Muscle of arm (tissue), 12 donors: ENCODE data around the gene TBX1. TPM values are rescaled to one million over a fixed set of nuclear protein-coding genes. Genes with fewer than 3 reads are reported as not detected.
"Not testable (repeated sequence)": the region's sequence is repeated elsewhere in the genome, so short reads cannot be mapped to it uniquely, and the experiment has no call there.

ENCODE experiments used
- DNase-seq: peaks from one replicate; pipeline ENCODE4 v3.0.0-alpha.2; 2013
- polyA plus RNA-seq, 12 donors: library from polyadenylated mRNA; unstranded; fragments of 120-200 nt; gene quantifications; one replicate each; pipeline ENCODE4 v1.2.1, GENCODE V29; 2013; ENCODE audit not compliant: insufficient read length in 12 of 12

The TBX1 gene
- polyA plus RNA-seq, 12 donors, result 2.9 to 21.4 (median 12.8) TPM; not detected in 1

DNA sequence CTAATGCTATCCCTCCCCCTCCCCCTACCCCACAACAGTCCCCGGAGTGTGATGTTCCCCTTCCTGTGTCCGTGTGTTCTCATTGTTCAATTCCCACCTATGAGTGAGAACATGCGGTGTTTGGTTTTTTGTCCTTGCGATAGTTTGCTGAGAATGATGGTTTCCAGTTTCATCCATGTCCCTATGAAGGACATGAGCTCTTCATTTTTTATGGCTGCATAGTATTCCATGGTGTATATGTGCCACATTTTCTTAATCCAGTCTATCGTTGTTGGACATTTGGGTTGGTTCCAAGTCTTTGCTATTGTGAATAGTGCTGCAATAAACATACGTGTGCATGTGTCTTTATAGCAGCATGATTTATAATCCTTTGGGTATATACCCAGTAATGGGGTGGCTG is 16.6 kb downstream of the TBX1 start:
- not testable (repeated sequence) for DNase-seq

- no peak for DNase-seq
Observed at GRCh38 chr22:19779011-19779421, 18.4 kb downstream of the TBX1 start.

DNA sequence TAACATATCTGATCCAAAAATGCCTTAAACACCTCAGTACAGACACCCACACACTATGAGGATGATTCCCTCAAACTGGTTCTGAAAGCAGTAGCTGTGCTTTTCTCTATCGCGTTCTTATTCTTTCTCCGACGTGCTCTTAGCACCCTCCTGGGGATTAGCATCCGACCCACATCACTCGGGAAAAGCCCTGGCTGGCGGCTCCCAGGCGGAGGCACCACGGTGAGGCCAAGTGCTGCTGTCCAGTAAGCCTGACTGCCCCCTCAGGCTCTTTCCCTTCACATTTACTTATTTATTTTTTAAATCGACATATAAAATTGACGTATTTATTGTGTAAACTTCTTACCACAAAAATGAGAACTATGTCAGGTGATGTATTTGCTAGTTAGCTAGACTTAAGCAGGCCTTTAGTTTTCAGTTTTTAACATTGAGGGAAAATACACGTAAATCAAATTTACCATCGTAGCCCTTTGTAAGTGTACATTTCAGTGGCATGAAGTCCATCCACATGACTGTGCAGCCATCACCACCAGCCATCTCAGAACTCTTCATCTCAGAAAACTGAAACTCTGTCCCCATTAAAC is 19.2 kb downstream of the TBX1 start:
- DNase-seq, result no peak

DNA sequence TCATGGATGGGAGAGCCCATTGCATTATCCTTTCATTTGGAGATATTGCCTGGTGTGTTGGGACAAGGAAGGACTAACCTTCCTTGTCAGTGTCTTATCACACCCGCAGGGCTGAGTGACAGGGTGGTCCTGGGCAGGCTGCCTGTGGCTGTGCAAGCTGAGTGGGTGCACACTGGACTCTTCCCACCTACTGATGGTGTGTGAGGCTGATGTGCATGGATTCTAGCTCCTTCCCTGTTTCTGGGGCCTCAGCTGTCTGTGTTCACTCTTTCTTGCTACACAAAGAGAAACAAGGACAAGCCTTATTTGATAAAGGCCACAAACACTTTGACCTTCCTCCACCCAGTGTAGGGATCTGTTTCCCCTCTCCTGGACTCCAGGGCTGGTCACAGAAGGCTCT is 22.0 kb downstream of the TBX1 start:
- no peak for DNase-seq

- no peak for DNase-seq
Observed at GRCh38 chr22:19783586-19784383, 23.2 kb downstream of the TBX1 start.

GRCh38 chr22:19784384-19785175 is 24.0 kb downstream of the TBX1 start:
- DNase-seq, result no peak

DNA sequence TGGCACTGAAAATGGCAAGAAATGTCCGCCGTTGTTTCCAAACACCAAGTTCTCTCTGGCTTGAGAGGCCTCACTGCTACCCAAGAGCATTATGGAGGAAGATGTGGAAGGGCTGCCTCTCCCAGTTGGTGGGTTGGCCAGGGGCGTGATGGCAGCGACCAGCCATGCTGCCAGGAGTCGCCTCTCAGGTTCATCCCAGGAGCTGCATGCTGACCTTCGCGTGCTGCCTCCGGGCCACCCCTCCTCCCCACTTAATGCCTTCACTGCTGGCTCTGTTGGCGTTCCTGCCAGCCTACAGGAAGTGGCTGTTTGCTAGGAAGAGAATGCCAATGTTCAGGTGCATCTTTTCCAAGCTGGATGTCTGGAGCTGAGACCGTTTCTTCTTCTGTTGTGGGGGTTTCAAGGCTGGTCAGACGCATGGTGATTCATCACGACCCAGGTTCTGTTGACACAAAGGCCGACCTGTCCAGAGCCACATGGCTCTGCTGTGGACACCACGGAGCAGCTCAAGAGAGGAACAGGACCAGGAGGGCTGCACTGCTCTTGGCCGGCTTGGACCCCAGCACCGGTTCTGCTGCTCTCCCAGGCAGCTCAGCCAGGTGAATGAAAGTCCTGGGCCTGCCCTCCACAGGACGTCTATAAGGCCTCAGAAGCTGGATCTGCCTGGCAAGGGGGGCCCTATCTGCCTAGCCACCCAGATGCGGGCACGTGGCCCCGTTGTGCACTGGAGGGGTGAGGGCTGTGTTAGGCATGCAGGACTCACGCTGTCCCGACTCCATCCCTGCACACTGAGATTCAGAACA is 25.1 kb downstream of the TBX1 start:
- DNase-seq, result no peak

DNA sequence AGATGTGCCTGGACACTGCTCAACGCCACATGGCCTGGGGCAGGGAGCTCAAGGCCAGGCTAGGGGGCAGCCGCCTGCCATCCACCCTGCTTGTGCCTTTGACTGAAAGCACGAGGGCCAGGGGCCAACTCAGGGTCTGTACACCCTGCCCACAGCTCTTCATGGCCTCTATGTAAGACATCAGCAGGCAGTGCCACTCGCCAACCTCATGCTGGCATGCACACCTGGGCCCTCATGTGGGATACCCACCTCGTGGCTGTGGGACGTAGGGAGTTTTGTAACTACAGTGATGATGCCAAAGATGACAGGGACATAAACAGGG is 25.6 kb downstream of the TBX1 start:
- DNase-seq, result no peak

DNA sequence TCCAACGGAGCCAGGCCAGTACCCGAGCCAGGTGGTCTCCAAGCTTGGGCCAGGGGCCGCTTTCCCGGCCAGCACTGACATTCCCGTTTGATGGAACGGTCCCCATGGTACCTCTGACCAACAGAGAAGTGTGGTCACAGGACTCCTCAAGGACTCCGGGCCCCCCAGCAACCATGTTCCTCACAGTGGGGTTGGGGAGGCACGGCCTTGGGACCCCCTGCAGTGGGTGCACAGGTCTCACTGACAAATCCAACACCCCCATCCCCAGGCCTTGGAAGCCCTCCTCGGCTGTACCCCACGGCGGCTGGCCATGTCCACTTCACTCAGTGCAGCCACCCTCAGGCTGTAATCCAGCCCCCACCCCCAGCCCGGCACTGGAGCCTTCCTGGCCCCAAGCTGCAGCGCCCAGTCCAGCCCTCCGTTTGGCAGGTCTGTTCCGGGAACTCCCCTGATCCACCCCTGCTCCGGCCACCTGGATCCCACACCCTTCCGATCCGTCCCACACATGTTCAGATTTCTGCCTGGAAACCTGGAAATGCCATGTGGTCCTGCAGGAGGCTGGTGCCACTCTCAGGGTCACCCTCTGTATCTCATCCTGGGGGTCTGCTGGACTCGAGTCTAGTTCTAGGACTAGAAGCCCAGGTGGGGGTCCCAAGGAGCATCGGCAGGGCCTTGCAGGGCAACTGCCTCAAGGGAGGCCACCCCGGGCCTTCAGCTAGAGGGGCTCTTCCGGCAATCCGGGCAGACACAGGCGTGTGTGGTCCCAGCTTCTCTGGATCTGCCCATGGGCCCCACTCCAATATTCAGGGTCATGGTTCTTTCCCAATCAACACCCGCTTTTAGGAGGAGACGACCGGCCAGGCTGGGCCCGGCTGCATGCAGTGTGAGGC is 26.6 kb downstream of the TBX1 start:
- no peak for DNase-seq

DNA sequence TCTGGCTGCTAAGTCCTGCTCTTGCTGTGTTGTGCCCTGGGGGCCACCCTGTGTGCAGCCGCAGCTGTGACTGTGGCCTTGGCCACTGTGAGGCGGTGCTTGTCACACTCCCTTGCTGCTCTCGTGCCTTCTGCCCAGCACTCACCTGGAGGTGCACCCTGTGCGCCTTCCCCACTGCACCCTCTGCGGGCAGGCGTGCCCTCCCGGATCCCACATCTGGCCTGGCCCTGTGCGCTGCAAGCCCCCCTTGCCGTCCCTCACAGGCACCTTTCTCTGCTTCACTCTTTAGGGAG is 27.2 kb downstream of the TBX1 start:
- no peak for DNase-seq

- DNase-seq, result no peak
Observed at GRCh38 chr22:19788661-19789225, 28.2 kb downstream of the TBX1 start.

DNA sequence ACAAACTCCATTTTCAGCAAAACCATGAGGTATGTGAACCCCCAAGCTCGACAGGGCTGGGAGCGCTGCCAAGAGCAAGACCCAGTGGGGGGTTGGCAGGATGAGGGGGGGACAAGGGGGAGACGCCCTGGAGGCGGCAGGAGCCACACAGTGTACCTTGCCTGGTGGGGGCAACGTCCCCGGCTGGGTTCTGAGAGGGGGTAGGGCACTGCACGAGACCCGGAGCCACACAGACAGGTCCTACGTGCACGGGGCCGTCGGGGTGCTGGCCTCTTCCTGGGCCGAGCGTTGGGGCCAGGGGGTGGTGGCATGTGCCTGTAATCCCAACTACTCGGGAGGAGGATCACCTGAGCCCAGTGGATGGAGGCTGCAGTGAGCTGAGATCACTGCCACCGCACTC is 28.8 kb downstream of the TBX1 start:
- no peak for DNase-seq

DNA sequence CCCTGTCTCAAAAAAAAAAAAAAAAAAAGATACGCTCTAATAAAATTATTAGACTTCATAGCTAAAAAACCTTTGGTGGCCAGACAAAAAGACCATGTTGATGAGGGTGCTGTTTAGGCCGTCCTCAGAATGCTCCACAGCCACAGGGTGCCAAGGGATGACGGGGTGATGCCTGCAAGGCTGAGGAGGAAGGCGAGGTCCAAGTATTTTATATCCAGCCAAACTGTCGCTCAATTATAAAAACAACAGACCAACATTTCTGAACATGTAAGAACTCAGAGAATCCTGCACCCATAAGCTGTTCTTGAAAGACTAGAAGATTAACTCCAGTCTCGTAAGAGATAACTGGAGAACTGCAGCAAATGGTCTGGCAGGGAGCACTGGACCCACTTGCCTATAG is 29.2 kb downstream of the TBX1 start:
- no peak for DNase-seq

GRCh38 chr22:19791243-19791642 is 30.7 kb downstream of the TBX1 start:
- DNase-seq, result no peak

DNA sequence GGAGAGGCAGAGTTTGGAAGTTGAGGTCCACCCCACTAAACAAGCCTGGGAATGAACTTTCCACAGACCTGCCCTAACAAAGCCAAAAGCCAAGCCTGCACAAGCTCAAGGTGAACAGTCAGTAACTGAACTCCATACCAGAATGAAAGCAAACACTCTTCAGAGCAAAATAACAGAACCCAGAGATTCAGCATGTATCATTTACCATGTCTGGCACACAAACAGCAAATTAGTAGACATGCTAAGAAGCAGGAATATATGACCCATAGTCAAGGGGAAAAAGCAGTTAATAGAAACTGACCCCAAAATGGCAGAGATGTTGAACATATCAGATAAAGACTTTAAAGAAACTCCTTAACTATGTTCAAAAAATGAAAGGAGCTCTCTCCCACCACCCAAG is 31.3 kb downstream of the TBX1 start:
- no peak for DNase-seq

DNA sequence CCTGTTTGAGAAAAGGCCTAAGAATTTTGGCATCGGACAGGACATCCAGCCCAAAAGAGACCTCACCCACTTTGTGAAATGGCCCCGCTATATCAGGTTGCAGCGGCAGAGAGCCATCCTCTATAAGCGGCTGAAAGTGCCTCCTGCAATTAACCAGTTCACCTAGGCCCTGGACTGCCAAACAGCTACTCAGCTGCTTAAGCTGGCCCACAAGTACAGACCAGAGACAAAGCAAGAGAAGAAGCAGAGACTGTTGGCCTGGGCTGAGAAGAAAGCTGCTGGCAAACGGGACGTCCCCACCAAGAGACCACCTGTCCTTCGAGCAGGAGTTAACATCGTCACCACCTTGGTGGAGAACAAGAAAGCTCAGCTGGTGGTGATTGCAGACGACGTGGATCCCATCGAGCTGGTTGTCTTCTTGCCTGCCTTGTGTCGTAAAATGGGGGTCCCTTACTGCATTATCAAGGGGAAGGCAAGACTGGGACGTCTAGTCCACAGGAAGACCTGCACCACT is 31.9 kb downstream of the TBX1 start:
- not testable (repeated sequence) for DNase-seq

- DNase-seq, result no peak
Observed at GRCh38 chr22:19793161-19793560, 32.6 kb downstream of the TBX1 start.

GRCh38 chr22:19793661-19794310 is 33.2 kb downstream of the TBX1 start:
- DNase-seq, result no peak

- DNase-seq, result no peak
Observed at GRCh38 chr22:19795617-19796008, 35.0 kb downstream of the TBX1 start.

DNA sequence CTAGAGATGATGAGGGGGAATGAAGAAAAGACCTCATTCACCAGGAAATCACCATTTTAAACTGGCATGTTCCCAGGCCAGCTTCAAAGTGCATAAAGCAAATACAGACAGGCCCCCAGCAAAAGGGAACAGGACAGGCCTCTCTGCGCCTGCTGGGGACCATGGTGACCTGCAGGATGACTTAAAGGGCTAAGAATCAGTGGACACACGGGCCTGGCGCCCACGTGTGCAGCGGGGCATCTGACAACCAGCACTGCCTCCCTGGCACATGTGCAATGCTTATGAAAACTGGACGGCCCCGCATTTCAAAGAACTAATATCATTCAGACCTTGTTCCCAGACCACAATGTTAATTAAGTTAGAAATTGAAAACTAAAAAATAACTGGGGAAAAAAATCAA is 35.6 kb downstream of the TBX1 start:
- no peak for DNase-seq
